Heart right ventricle (tissue), 16 donors: ENCODE measurements around the gene CFAP44. TPM values are rescaled to one million over a fixed set of nuclear protein-coding genes. Genes with fewer than 3 reads are reported as not detected.

Source experiments
- ATAC-seq, 8 donors: fragments of 200-7000 bp; cut with Tn5 transposase; one replicate each; pipeline ENCODE4 v1.9.1; 2020; ENCODE audit warnings: mild to moderate bottlenecking in 8 of 8, moderate library complexity in 8 of 8, moderate number of reproducible peaks in 1 of 8
- DNase-seq, 2 donors: peaks; one replicate each; pipeline ENCODE4 v3.0.0-alpha.2; 2020
- H3K27ac ChIP-seq, 10 donors: fragments of 200-600 bp; sonication (generic) in 2 of 10; one replicate each; pipeline versions ENCODE4 v1.5.0 to v1.8.0; 2020 to 2022; ENCODE audit warnings: mild to moderate bottlenecking in 3 of 10
- H3K27me3 ChIP-seq, 7 donors: fragments of 200-600 bp; one replicate each; pipeline ENCODE4 v1.8.0; 2021 to 2022; ENCODE audit warnings: mild to moderate bottlenecking in 2 of 7
- H3K36me3 ChIP-seq, 9 donors: fragments of 200-600 bp; sonication (generic) in 1 of 9; one replicate each; pipeline versions ENCODE4 v1.5.0 to v1.8.0; 2020 to 2022; ENCODE audit warnings: mild to moderate bottlenecking in 2 of 9
- H3K4me1 ChIP-seq, 9 donors: fragments of 200-600 bp; sonication (generic) in 1 of 9; one replicate each; pipeline versions ENCODE4 v1.5.0 to v1.8.0; 2020 to 2022; ENCODE audit warnings: mild to moderate bottlenecking in 4 of 9
- H3K4me3 ChIP-seq, 10 donors: fragments of 200-600 bp; sonication (generic) in 2 of 10; one replicate each; pipeline versions ENCODE4 v1.5.0 to v1.8.0; 2020 to 2022; ENCODE audit warnings: mild to moderate bottlenecking in 7 of 10, moderate library complexity in 2 of 10
- H3K9me3 ChIP-seq, 11 donors: fragments of 200-600 bp in 10 of 11; sonication (generic) in 2 of 11; one replicate each; pipeline versions ENCODE4 v1.5.0 to v1.8.0; 2013 to 2022; ENCODE audit warnings: mild to moderate bottlenecking in 2 of 11, control low read depth in 1 of 11, moderate library complexity in 1 of 11
- WGBS, 2 donors: extraction: QIAGEN DNeasy Blood & Tissue Kit; methylation state at CpG; one replicate each; pipeline ENCODE4 v1.1.7; 2013; ENCODE audit warnings: inconsistent platforms in 1 of 2; 5-methylcytosine and 5-hydroxymethylcytosine counted together
- intact Hi-C, 10 donors: fragments of 100-400 bp; cut with DNase I; formaldehyde crosslinking; loops; one replicate each; pipeline versions ENCODE4 v1.11.1 to v1.14.2; 2022
- polyA plus RNA-seq, 2 donors: library from polyadenylated mRNA; stranded (reverse); fragments of 200-250 nt; gene quantifications; one replicate each; pipeline ENCODE4 v1.2.3, GENCODE V29; 2013
- total RNA-seq, 10 donors: library from RNA; stranded (reverse); fragmentation: NEBNext Ultra II Directional in 3 of 10; extraction: Animal tissue kit (Norgen Biotek cat#: 25700) in 3 of 10; gene quantifications; one replicate each; pipeline versions ENCODE4 v1.2.1 to v1.2.4, GENCODE V29; 2021 to 2023
- TF ChIP-seq, protein P1 (sequence below), 9 donors: fragments of 200-600 bp; sonication (generic) in 2 of 9; IDR thresholded peaks; one replicate each; pipeline versions ENCODE4 v1.5.0 to v1.8.0; 2021 to 2022; ENCODE audit warnings: antibody characterized with exemption in 9 of 9, mild to moderate bottlenecking in 5 of 9, moderate library complexity in 1 of 9
- donor health status: Arrhythmogenic right ventricular cardiomyopathy.
- donor health status: ischemic (EF 13 %, LVEDD 7.1; RV severe dilation, severe dysfunction).
- donor health status: healthy with polysubstance abuse.
- donor health status: DM: no; HTN: yes; CAD: no.
- donor health status: DM: no; HTN: no; CAD: no.
- donor health status: ischemic (EF 25% LVEDD 6.9; RV normal size, moderate dysfunction).
- donor health status: ischemic (EF 25% LVEDD 5.7; RV mildly dilated, moderate dysfunction).
- donor health status: healthy.
- donor health status: DM: yes; HTN: yes; CAD: no.
- donor health status: Ischemic cardiomyopathy.
- donor health status: ischemic (EF 35%, LVEDD 5.7; RV mildly dilated, moderate dysfunction).
- donor health status: nonischemic (EF 11% LVEDD 7.7; RV severe dilation, severe dysfunction).
- donor health status: DM: yes; HTN: yes; CAD: no.
- donor health status: PGD.
- donor health status: ischemic (EF 29% LVEDD 5.4; RV normal size, mild dysfunction).
- donor health status: nonischemic (EF 23%, LVEDD 6.1; RV moderate dilation, normal function).

The CFAP44 gene
- total and polyA plus RNA-seq, 12 donors: 0.98 to 4.9 (median 2.0) TPM

DNA sequence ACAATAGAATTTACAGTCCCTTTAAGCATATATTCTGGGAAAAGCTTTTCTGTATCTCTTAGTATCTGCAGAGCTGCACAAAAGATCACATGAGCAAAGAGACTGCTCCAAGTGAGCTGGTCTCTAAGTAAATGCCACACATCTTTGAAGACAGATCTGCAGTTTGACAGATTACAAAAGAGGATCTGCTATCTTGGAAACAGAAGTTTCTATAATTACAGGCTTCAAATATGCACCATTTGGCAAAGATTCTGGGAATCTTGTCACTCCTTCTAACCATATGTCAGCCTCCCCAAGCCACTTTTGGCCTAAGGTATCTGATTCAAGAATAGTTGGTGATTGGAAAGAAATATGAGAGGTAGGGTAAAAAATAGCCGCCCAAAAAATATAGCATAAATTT lies 9.6 kb upstream of the CFAP44 start:
- H3K9me3 ChIP-seq: no peaks in the 10 kb centered on the region
- H3K27me3 ChIP-seq: no peaks in the 10 kb centered on the region
- WGBS, 2 donors: 98% methylated on average over 1 of the region's 1 CpG
- intact Hi-C loops: no loop called here
- H3K36me3 ChIP-seq: peaks cover 0 to 83% (median 15%) of the 10 kb centered on the region in 9 donors
- TF ChIP-seq, protein P1, sequence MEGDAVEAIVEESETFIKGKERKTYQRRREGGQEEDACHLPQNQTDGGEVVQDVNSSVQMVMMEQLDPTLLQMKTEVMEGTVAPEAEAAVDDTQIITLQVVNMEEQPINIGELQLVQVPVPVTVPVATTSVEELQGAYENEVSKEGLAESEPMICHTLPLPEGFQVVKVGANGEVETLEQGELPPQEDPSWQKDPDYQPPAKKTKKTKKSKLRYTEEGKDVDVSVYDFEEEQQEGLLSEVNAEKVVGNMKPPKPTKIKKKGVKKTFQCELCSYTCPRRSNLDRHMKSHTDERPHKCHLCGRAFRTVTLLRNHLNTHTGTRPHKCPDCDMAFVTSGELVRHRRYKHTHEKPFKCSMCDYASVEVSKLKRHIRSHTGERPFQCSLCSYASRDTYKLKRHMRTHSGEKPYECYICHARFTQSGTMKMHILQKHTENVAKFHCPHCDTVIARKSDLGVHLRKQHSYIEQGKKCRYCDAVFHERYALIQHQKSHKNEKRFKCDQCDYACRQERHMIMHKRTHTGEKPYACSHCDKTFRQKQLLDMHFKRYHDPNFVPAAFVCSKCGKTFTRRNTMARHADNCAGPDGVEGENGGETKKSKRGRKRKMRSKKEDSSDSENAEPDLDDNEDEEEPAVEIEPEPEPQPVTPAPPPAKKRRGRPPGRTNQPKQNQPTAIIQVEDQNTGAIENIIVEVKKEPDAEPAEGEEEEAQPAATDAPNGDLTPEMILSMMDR (IDR thresholded peaks at IDR 0.05): no peak
- H3K4me1 ChIP-seq: no peaks in the 10 kb centered on the region
- ATAC-seq (no peak), DNase-seq (no peak)
- no peak overlapping the region for H3K4me3 ChIP-seq
- no peak overlapping the region for H3K27ac ChIP-seq

DNA sequence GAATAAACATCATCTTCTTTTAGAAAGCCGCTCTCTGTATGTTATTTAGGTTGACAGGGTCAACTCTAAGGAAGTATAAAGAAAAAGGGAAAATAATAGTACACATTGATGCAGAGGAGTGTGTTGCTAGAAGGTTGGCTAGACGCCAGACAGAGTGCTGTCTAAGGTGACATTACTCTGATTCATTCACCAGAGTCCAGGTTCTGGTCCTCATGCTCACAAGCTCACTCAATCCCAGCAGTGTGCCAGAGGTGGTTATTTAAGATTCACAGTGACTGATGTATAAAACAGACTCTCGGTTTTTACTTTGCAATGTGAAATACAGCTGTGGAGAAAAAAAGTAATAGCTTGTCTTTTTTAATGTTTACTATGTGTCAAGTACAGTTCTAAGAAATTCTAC lies 1.7 kb downstream of the CFAP44 start:
- H3K36me3 ChIP-seq: peaks cover 0 to 18% (median 0%) of the 10 kb centered on the region in 9 donors
- H3K4me1 ChIP-seq: peaks cover 0 to 7% (median 0%) of the 10 kb centered on the region in 9 donors
- ATAC-seq (no peak), DNase-seq (no peak)
- H3K27me3 ChIP-seq: no peaks in the 10 kb centered on the region
- H3K27ac ChIP-seq: no peak overlapping the region
- WGBS, 2 donors: 89 to 96% methylated on average over 3 of the region's 3 CpGs
- intact Hi-C loops: no loop called here
- H3K4me3 ChIP-seq: no peak overlapping the region
- TF ChIP-seq, protein P1 (IDR thresholded peaks at IDR 0.05): no peak
- H3K9me3 ChIP-seq: no peaks in the 10 kb centered on the region

DNA sequence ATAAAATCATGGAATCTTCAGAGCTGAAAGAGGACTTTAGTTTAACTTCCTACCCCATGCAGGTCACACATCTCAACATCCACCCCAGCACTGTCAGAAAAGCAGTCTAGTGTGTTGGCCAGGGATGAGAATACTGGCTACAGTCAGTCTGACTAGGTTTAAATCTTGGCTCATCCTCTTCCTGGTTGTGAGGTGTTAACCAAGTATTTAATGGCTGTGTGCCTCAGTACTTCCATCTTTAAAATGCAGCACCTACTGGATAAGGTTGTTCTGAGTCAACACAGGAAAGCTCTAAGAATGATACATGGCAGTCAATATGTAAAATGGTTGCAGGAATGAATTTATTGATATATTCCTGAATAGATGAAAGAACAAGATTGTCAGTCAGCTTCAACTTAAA lies 3.1 kb downstream of the CFAP44 start:
- no peaks in the 10 kb centered on the region for H3K27me3 ChIP-seq
- H3K4me1 ChIP-seq: peaks cover 0 to 7% (median 0%) of the 10 kb centered on the region in 9 donors
- H3K27ac ChIP-seq: no peak overlapping the region
- H3K4me3 ChIP-seq: no peak overlapping the region
- H3K36me3 ChIP-seq: peaks cover 0 to 4% (median 0%) of the 10 kb centered on the region in 9 donors
- ATAC-seq: no peak
- H3K9me3 ChIP-seq: no peaks in the 10 kb centered on the region
- DNase-seq: no peak
- intact Hi-C loops: no loop called here
- TF ChIP-seq, protein P1 (IDR thresholded peaks at IDR 0.05): no peak

DNA sequence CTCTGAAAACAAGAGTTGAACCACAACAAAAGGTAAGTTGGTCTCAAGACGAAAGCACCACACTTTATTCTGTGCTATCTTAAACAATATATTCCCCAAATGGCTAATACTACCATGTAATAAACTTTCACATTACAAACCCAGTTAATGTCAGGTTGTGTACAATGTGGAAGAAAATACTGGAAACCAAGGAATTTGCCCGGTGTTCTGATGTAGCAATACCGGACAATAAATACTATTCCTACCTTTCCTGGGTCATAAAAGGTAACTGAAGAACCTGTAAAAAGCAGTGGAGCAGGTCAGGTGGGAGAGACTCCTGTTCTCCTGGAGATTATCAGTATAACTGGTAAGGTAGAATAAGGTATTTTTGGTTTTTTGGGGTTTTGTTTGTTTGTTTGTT lies 3.9 kb downstream of the CFAP44 start:
- intact Hi-C loops: no loop called here
- H3K9me3 ChIP-seq: no peaks in the 10 kb centered on the region
- ATAC-seq (no peak), DNase-seq (no peak)
- no peak overlapping the region for H3K27ac ChIP-seq
- no peak overlapping the region for H3K4me3 ChIP-seq
- H3K36me3 ChIP-seq: peaks cover 0 to 6% (median 0%) of the 10 kb centered on the region in 9 donors
- TF ChIP-seq, protein P1 (IDR thresholded peaks at IDR 0.05): no peak
- H3K27me3 ChIP-seq: no peaks in the 10 kb centered on the region
- peaks cover 0 to 7% (median 0%) of the 10 kb centered on the region in 9 donors for H3K4me1 ChIP-seq
- WGBS, 2 donors: 80 to 98% methylated on average over 3 of the region's 3 CpGs
